ENCODE measurements around the gene C2CD4A.
A peak's percentile ranks its signal among the peaks of the same experiment; 100 is the strongest.

The C2CD4A gene

GRCh38 chr15:62089616-62090015 lies 22.8 kb downstream of the C2CD4A start:
- TF ChIP-seq NFIC (IDR thresholded peaks at IDR 0.05) (0 out of 2 replicates have a peak, but pooled peaks have one; percentile 28), TAF1 (IDR thresholded peaks at IDR 0.05; ENCODE audit: low read depth) (no peak), RAD21 (IDR thresholded peaks at IDR 0.05; ENCODE audit: low read depth) (peak; percentile 17; the same call in 1 of the 2 replicates)

- TF ChIP-seq CREB1 (IDR thresholded peaks at IDR 0.05; ENCODE audit: low read depth) (no peak), TAF1 (IDR thresholded peaks at IDR 0.05; ENCODE audit: low read depth) (no peak)
Measured at GRCh38 chr15:62090988-62091387, 24.2 kb downstream of the C2CD4A start.

- no peak for TF ChIP-seq CEBPB (IDR thresholded peaks at IDR 0.05)
- no peak for TF ChIP-seq NFIC (IDR thresholded peaks at IDR 0.05)
- no peak for TF ChIP-seq TCF12 (IDR thresholded peaks at IDR 0.05; ENCODE audit: low read depth)
Measured at GRCh38 chr15:62093809-62094208, 27.0 kb downstream of the C2CD4A start.

GRCh38 chr15:62094388-62094787 lies 27.6 kb downstream of the C2CD4A start:
- TF ChIP-seq TCF12 (IDR thresholded peaks at IDR 0.05; ENCODE audit: low read depth) (no peak), TEAD4 (IDR thresholded peaks at IDR 0.05) (no peak), CREB1 (IDR thresholded peaks at IDR 0.05; ENCODE audit: low read depth) (no peak), EGR1 (IDR thresholded peaks at IDR 0.05) (no peak)

- TF ChIP-seq TAF1 (IDR thresholded peaks at IDR 0.05; ENCODE audit: low read depth), result no peak
- TF ChIP-seq TEAD4 (IDR thresholded peaks at IDR 0.05), result no peak
- TF ChIP-seq EP300 (IDR thresholded peaks at IDR 0.05; ENCODE audit: borderline replicate concordance), result no peak
- TF ChIP-seq NFIC (IDR thresholded peaks at IDR 0.05), result no peak
- TF ChIP-seq FOXM1 (IDR thresholded peaks at IDR 0.05; ENCODE audit: borderline replicate concordance, low read depth), result no peak
- no peak for TF ChIP-seq REST (IDR thresholded peaks at IDR 0.05; ENCODE audit: low read depth)
- TF ChIP-seq USF1 (IDR thresholded peaks at IDR 0.05), result no peak
- no peak for TF ChIP-seq CEBPB (IDR thresholded peaks at IDR 0.05)
- TF ChIP-seq ZBTB7A (IDR thresholded peaks at IDR 0.05; ENCODE audit: low read depth), result no peak
- TF ChIP-seq EGR1 (IDR thresholded peaks at IDR 0.05), result no peak
- TF ChIP-seq TCF12 (IDR thresholded peaks at IDR 0.05; ENCODE audit: low read depth), result no peak
- no peak for TF ChIP-seq MAX (IDR thresholded peaks at IDR 0.05)
- no peak for TF ChIP-seq CREB1 (IDR thresholded peaks at IDR 0.05; ENCODE audit: low read depth)
Measured at GRCh38 chr15:62099094-62099601, 32.4 kb downstream of the C2CD4A start.

GRCh38 chr15:62103431-62103830 lies 36.7 kb downstream of the C2CD4A start:
- no peak for TF ChIP-seq FOXM1 (IDR thresholded peaks at IDR 0.05; ENCODE audit: borderline replicate concordance, low read depth)
- TF ChIP-seq TCF12 (IDR thresholded peaks at IDR 0.05; ENCODE audit: low read depth), result no peak
- TF ChIP-seq CREB1 (IDR thresholded peaks at IDR 0.05; ENCODE audit: low read depth), result no peak
- TF ChIP-seq EP300 (IDR thresholded peaks at IDR 0.05; ENCODE audit: borderline replicate concordance), result no peak
- TF ChIP-seq NFIC (IDR thresholded peaks at IDR 0.05), result no peak
- no peak for TF ChIP-seq CEBPB (IDR thresholded peaks at IDR 0.05)
- no peak for TF ChIP-seq TEAD4 (IDR thresholded peaks at IDR 0.05)
- no peak for TF ChIP-seq USF1 (IDR thresholded peaks at IDR 0.05)
- TF ChIP-seq REST (IDR thresholded peaks at IDR 0.05; ENCODE audit: low read depth), result no peak
- no peak for TF ChIP-seq MAX (IDR thresholded peaks at IDR 0.05)
- TF ChIP-seq TAF1 (IDR thresholded peaks at IDR 0.05; ENCODE audit: low read depth), result no peak
- no peak for TF ChIP-seq RAD21 (IDR thresholded peaks at IDR 0.05; ENCODE audit: low read depth)
- TF ChIP-seq YY1 (IDR thresholded peaks at IDR 0.05; ENCODE audit: low read depth), result no peak
- no peak for TF ChIP-seq EGR1 (IDR thresholded peaks at IDR 0.05)
- no peak for TF ChIP-seq ZBTB7A (IDR thresholded peaks at IDR 0.05; ENCODE audit: low read depth)

GRCh38 chr15:62104401-62104800 lies 37.6 kb downstream of the C2CD4A start:
- TF ChIP-seq MAX (IDR thresholded peaks at IDR 0.05) (no peak), ZBTB7A (IDR thresholded peaks at IDR 0.05; ENCODE audit: low read depth) (no peak), RAD21 (IDR thresholded peaks at IDR 0.05; ENCODE audit: low read depth) (no peak), FOXM1 (IDR thresholded peaks at IDR 0.05; ENCODE audit: borderline replicate concordance, low read depth) (no peak), EGR1 (IDR thresholded peaks at IDR 0.05) (no peak), TCF12 (IDR thresholded peaks at IDR 0.05; ENCODE audit: low read depth) (no peak), CREB1 (IDR thresholded peaks at IDR 0.05; ENCODE audit: low read depth) (no peak), NFIC (IDR thresholded peaks at IDR 0.05) (no peak), TEAD4 (IDR thresholded peaks at IDR 0.05) (no peak), REST (IDR thresholded peaks at IDR 0.05; ENCODE audit: low read depth) (no peak), CEBPB (IDR thresholded peaks at IDR 0.05) (no peak), YY1 (IDR thresholded peaks at IDR 0.05; ENCODE audit: low read depth) (no peak)

All from Ishikawa (cell line).